ENCODE results near the gene GRM2.

The GRM2 gene

DNA sequence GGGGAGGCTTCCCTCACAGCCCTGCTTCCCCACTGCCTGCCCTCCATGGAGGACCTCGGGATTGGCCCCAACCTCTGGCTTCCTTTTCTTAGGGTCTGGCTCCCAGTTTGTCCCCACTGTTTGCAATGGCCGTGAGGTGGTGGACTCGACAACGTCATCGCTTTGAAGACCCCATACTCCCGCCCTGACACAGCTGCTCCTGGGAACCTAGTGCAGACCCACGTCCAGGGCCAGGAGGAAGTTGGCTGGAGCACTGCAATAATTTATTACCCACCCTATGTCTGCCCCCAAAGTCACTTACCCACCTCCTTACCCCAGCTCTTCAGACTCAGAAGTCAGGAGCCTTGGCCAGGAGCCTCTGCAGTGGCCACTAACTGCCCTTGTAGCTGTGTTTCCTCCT, 11.1 kb downstream of the GRM2 start:
- H4K5ac ChIP-seq (ENCODE audit: low read length), result no peak overlapping the region
- no peaks in the 10 kb centered on the region for H3K27me3 ChIP-seq (ENCODE audit: insufficient read depth, low read length, poor library complexity)
- H3K79me1 ChIP-seq (ENCODE audit: low read length), result no peaks in the 10 kb centered on the region
- H3K27ac ChIP-seq (ENCODE audit: low read depth, low read length), result no peak overlapping the region
- no peak overlapping the region for H2AK5ac ChIP-seq (ENCODE audit: low read length)
- no CpG with 5 or more reads among the region's 7 CpGs for WGBS (ENCODE audit: extremely low coverage, insufficient coverage, low lambda C conversion rate)
- no peak overlapping the region for H3K56ac ChIP-seq (ENCODE audit: low read length)
- no peaks in the 10 kb centered on the region for H3K4me1 ChIP-seq (ENCODE audit: control insufficient read depth, low read depth, low read length)
- no peak overlapping the region for H2BK5ac ChIP-seq (ENCODE audit: low read length)
- H3K9ac ChIP-seq (ENCODE audit: low read length), result no peak overlapping the region
- H3K23ac ChIP-seq (ENCODE audit: low read length), result no peak overlapping the region
- no peak overlapping the region for H4K8ac ChIP-seq (ENCODE audit: low read depth, low read length)
- H3K79me2 ChIP-seq (ENCODE audit: control insufficient read depth, insufficient read depth, low read length), result no peaks in the 10 kb centered on the region
- H2BK120ac ChIP-seq (ENCODE audit: low read depth, low read length), result no peak overlapping the region
- H2BK15ac ChIP-seq (replicated peaks; ENCODE audit: low read depth), result no peak overlapping the region
- no peak overlapping the region for H3K18ac ChIP-seq (ENCODE audit: low read length)
- H3K36me3 ChIP-seq (ENCODE audit: control insufficient read depth, insufficient read depth, low read length), result no peaks in the 10 kb centered on the region
- DNase-seq, result no peak
- no peak overlapping the region for H3K4ac ChIP-seq (ENCODE audit: low read depth, low read length)
- H3K4me2 ChIP-seq (ENCODE audit: low read length), result no peak overlapping the region
- no peak overlapping the region for H3K4me3 ChIP-seq (ENCODE audit: low read length)

DNA sequence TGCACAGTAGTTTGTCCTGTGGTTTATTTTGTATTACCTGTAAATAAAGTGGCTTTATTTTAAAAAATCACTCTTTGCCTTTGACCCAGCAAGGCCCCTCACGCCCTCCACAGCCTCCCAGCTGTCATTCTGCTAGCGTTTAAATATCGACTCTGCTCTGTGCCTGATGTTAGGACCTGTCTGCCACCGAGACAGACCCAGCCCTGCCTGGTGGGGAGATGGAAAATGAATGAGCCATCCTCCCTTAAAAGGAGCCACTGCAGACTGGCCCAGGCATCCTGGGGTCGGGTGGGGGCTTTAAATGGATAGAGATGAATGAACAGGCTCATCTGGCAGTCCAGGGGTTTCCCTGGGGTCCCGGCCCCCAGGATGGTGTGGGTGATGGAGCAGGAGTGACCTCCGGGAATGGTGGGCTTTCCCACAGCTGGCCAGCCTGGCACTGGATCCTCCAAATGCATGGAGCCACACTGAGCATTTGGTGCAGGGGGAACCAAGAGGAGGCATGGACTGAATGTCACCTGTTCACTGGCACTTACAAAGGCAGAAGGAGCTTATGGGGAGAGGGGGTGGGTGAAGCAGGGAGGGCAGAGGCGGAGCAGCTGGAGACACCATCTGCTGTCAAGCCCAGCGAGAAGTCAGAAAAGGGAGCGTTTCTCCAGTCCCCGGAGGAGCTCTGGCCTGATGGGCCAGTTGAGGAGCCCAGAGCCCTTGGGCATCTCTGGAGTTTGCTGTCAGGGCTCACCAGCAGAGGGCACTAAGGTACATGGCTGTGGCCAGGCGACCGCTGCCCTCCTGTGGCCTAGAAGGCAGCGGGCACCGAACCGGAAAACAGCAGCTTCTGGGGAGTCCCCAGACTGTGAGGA, 11.9 kb downstream of the GRM2 start:
- Histone ChIP-seq H3K4ac (ENCODE audit: low read depth, low read length) (no peak overlapping the region), H3K27ac (ENCODE audit: low read depth, low read length) (no peak overlapping the region), H3K4me1 (ENCODE audit: control insufficient read depth, low read depth, low read length) (no peaks in the 10 kb centered on the region), H2BK120ac (ENCODE audit: low read depth, low read length) (no peak overlapping the region), H3K27me3 (ENCODE audit: insufficient read depth, low read length, poor library complexity) (no peaks in the 10 kb centered on the region), H3K56ac (ENCODE audit: low read length) (no peak overlapping the region), H4K8ac (ENCODE audit: low read depth, low read length) (no peak overlapping the region), H3K18ac (ENCODE audit: low read length) (no peak overlapping the region), H3K4me3 (ENCODE audit: low read length) (no peak overlapping the region), H4K5ac (ENCODE audit: low read length) (no peak overlapping the region), H3K4me2 (ENCODE audit: low read length) (no peak overlapping the region), H3K9ac (ENCODE audit: low read length) (no peak overlapping the region), H2BK5ac (ENCODE audit: low read length) (no peak overlapping the region), H2BK15ac (replicated peaks; ENCODE audit: low read depth) (no peak overlapping the region), H3K79me2 (ENCODE audit: control insufficient read depth, insufficient read depth, low read length) (no peaks in the 10 kb centered on the region), H2AK5ac (ENCODE audit: low read length) (no peak overlapping the region), H3K23ac (ENCODE audit: low read length) (no peak overlapping the region), H3K36me3 (ENCODE audit: control insufficient read depth, insufficient read depth, low read length) (no peaks in the 10 kb centered on the region), H3K79me1 (ENCODE audit: low read length) (no peaks in the 10 kb centered on the region)
- DNase-seq, result peak; percentile 91
- no CpG with 5 or more reads among the region's 16 CpGs for WGBS (ENCODE audit: extremely low coverage, insufficient coverage, low lambda C conversion rate)

GRCh38 chr3:51719410-51720025, 12.7 kb downstream of the GRM2 start:
- Histone ChIP-seq H2BK120ac (ENCODE audit: low read depth, low read length) (no peak overlapping the region), H3K23ac (ENCODE audit: low read length) (no peak overlapping the region), H3K4me1 (ENCODE audit: control insufficient read depth, low read depth, low read length) (no peaks in the 10 kb centered on the region), H4K5ac (ENCODE audit: low read length) (no peak overlapping the region), H2AK5ac (ENCODE audit: low read length) (no peak overlapping the region), H4K8ac (ENCODE audit: low read depth, low read length) (no peak overlapping the region), H3K27ac (ENCODE audit: low read depth, low read length) (no peak overlapping the region), H3K56ac (ENCODE audit: low read length) (peak overlapping the region; percentile 47), H3K4me2 (ENCODE audit: low read length) (no peak overlapping the region), H3K79me1 (ENCODE audit: low read length) (no peaks in the 10 kb centered on the region), H3K9ac (ENCODE audit: low read length) (no peak overlapping the region), H3K79me2 (ENCODE audit: control insufficient read depth, insufficient read depth, low read length) (no peaks in the 10 kb centered on the region), H3K27me3 (ENCODE audit: insufficient read depth, low read length, poor library complexity) (no peaks in the 10 kb centered on the region), H2BK15ac (replicated peaks; ENCODE audit: low read depth) (no peak overlapping the region), H3K18ac (ENCODE audit: low read length) (no peak overlapping the region), H2BK5ac (ENCODE audit: low read length) (no peak overlapping the region), H3K36me3 (ENCODE audit: control insufficient read depth, insufficient read depth, low read length) (no peaks in the 10 kb centered on the region), H3K4ac (ENCODE audit: low read depth, low read length) (no peak overlapping the region), H3K4me3 (ENCODE audit: low read length) (no peak overlapping the region)
- WGBS (ENCODE audit: extremely low coverage, insufficient coverage, low lambda C conversion rate), result no CpG with 5 or more reads among the region's 5 CpGs
- DNase-seq, result no peak

DNA sequence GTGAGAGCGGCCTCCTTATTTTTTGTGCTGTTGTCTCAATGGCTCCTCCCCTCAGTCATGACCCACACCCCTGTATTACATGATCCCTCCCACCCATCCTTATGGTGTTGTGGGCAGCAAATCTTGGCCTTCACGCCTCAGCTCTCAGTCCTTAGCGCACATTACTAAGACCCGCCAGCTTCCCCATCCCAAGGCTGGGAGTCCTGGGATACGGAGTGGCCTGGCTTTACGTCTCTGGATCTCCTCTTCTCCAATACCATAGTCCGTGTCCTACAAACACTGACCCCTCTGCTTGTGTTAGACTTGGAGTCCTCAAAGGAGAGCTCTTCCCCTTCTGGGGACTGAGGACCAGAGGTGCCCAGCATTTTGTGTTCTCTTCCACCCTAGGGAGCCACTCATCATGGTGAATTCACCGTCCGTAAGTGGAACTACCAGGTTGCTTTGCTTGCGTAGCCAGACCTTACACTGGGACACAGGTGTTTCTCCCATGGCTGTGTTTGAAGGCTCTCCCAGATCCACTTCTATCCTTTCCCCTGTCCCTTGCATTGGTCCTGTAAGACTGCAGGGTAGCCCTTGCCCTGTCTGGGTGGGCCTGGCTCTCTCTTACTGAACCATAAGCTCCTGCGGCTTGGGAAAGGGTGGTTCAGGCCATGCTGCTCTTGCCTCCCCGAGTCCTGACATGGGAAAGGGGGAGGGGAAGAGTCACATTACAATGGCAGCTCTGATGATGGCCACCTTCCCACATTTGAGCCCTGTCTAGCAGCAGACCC, 13.6 kb downstream of the GRM2 start:
- no peak overlapping the region for H3K9ac ChIP-seq (ENCODE audit: low read length)
- no peak for DNase-seq
- no peak overlapping the region for H3K4me3 ChIP-seq (ENCODE audit: low read length)
- H3K4ac ChIP-seq (ENCODE audit: low read depth, low read length), result no peak overlapping the region
- H3K4me2 ChIP-seq (ENCODE audit: low read length), result no peak overlapping the region
- no peak overlapping the region for H2BK5ac ChIP-seq (ENCODE audit: low read length)
- H3K36me3 ChIP-seq (ENCODE audit: control insufficient read depth, insufficient read depth, low read length), result no peaks in the 10 kb centered on the region
- H3K79me1 ChIP-seq (ENCODE audit: low read length), result no peaks in the 10 kb centered on the region
- H3K56ac ChIP-seq (ENCODE audit: low read length), result no peak overlapping the region
- no peak overlapping the region for H2BK120ac ChIP-seq (ENCODE audit: low read depth, low read length)
- no CpG with 5 or more reads among the region's 12 CpGs for WGBS (ENCODE audit: extremely low coverage, insufficient coverage, low lambda C conversion rate)
- H3K23ac ChIP-seq (ENCODE audit: low read length), result no peak overlapping the region
- no peaks in the 10 kb centered on the region for H3K4me1 ChIP-seq (ENCODE audit: control insufficient read depth, low read depth, low read length)
- H2AK5ac ChIP-seq (ENCODE audit: low read length), result no peak overlapping the region
- H3K27ac ChIP-seq (ENCODE audit: low read depth, low read length), result no peak overlapping the region
- no peak overlapping the region for H4K5ac ChIP-seq (ENCODE audit: low read length)
- no peak overlapping the region for H4K8ac ChIP-seq (ENCODE audit: low read depth, low read length)
- no peaks in the 10 kb centered on the region for H3K79me2 ChIP-seq (ENCODE audit: control insufficient read depth, insufficient read depth, low read length)
- no peaks in the 10 kb centered on the region for H3K27me3 ChIP-seq (ENCODE audit: insufficient read depth, low read length, poor library complexity)
- no peak overlapping the region for H3K18ac ChIP-seq (ENCODE audit: low read length)
- no peak overlapping the region for H2BK15ac ChIP-seq (replicated peaks; ENCODE audit: low read depth)

DNA sequence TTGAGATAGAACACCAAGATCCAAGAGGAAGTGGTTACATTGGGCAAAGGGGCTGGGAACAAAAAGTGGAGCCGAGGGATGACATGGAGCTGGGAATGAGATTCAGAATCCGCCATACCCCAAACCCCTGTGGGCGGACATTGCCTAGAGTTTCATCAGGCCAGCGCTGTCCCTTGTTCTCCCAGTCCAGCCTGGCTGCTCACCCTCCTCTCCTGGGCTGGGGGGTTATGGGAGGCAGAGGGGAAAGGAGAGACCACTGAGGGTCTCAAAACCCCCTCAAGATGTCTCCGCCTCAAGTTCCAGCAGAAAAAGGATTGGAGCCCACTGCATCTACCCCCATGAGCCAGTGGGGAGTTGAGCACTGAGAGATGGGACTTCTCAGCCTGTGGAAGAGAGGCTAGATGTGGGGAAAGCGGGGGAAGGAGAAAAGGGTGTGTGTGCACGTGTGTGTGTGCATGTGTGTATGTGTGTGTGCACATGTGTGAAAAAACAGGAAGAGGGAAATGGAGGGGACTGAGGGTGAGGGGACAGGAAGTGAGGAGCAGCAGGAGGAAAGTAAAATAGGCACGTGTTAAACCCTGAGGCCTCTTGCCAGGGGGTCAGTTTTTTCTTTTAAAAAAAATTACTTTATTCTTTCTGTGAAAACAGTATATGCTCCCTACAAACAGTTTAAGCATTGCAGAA, 14.3 kb downstream of the GRM2 start:
- no peak overlapping the region for H4K5ac ChIP-seq (ENCODE audit: low read length)
- H2AK5ac ChIP-seq (ENCODE audit: low read length), result no peak overlapping the region
- no peaks in the 10 kb centered on the region for H3K79me2 ChIP-seq (ENCODE audit: control insufficient read depth, insufficient read depth, low read length)
- no peak overlapping the region for H2BK15ac ChIP-seq (replicated peaks; ENCODE audit: low read depth)
- no peak overlapping the region for H3K18ac ChIP-seq (ENCODE audit: low read length)
- no peak for DNase-seq
- no peaks in the 10 kb centered on the region for H3K79me1 ChIP-seq (ENCODE audit: low read length)
- WGBS (ENCODE audit: extremely low coverage, insufficient coverage, low lambda C conversion rate), result no CpG with 5 or more reads among the region's 8 CpGs
- H3K9ac ChIP-seq (ENCODE audit: low read length), result no peak overlapping the region
- H3K36me3 ChIP-seq (ENCODE audit: control insufficient read depth, insufficient read depth, low read length), result no peaks in the 10 kb centered on the region
- H3K56ac ChIP-seq (ENCODE audit: low read length), result peak overlapping the region; percentile 62
- no peak overlapping the region for H4K8ac ChIP-seq (ENCODE audit: low read depth, low read length)
- no peaks in the 10 kb centered on the region for H3K4me1 ChIP-seq (ENCODE audit: control insufficient read depth, low read depth, low read length)
- H3K4ac ChIP-seq (ENCODE audit: low read depth, low read length), result no peak overlapping the region
- H2BK120ac ChIP-seq (ENCODE audit: low read depth, low read length), result no peak overlapping the region
- peak overlapping the region; percentile 7 for H2BK5ac ChIP-seq (ENCODE audit: low read length)
- H3K4me3 ChIP-seq (ENCODE audit: low read length), result no peak overlapping the region
- no peak overlapping the region for H3K4me2 ChIP-seq (ENCODE audit: low read length)
- no peak overlapping the region for H3K23ac ChIP-seq (ENCODE audit: low read length)
- no peak overlapping the region for H3K27ac ChIP-seq (ENCODE audit: low read depth, low read length)
- no peaks in the 10 kb centered on the region for H3K27me3 ChIP-seq (ENCODE audit: insufficient read depth, low read length, poor library complexity)

Data from mesendoderm (in vitro differentiated cells).